PC-9 (cell line): ENCODE measurements around the gene DNAAF1.

Experiments
- EZH2 ChIP-seq: fragments of 200-600 bp; sonication (generic); IDR thresholded peaks from 2 replicates; pipeline ENCODE4 v1.8.0; 2017; ENCODE audit warnings: antibody characterized with exemption, low read depth
- TF ChIP-seq, protein P1 (sequence below): fragments of 200-600 bp; sonication (generic); conservative IDR thresholded peaks from 2 replicates; pipeline ENCODE4 v1.6.1; 2017; ENCODE audit warnings: mixed run types, antibody characterized with exemption, mild to moderate bottlenecking, moderate library complexity

GRCh38 chr16:84196101-84196500 is 51.0 kb downstream of the DNAAF1 start:
- TF ChIP-seq, protein P1, sequence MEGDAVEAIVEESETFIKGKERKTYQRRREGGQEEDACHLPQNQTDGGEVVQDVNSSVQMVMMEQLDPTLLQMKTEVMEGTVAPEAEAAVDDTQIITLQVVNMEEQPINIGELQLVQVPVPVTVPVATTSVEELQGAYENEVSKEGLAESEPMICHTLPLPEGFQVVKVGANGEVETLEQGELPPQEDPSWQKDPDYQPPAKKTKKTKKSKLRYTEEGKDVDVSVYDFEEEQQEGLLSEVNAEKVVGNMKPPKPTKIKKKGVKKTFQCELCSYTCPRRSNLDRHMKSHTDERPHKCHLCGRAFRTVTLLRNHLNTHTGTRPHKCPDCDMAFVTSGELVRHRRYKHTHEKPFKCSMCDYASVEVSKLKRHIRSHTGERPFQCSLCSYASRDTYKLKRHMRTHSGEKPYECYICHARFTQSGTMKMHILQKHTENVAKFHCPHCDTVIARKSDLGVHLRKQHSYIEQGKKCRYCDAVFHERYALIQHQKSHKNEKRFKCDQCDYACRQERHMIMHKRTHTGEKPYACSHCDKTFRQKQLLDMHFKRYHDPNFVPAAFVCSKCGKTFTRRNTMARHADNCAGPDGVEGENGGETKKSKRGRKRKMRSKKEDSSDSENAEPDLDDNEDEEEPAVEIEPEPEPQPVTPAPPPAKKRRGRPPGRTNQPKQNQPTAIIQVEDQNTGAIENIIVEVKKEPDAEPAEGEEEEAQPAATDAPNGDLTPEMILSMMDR = no peak
- no peak for TF ChIP-seq EZH2
